ENCODE results near the gene BICRA.

GRCh38 chr19:47631681-47632446 lies 22.9 kb downstream of the BICRA start:
- TF ChIP-seq CTCF (conservative IDR thresholded peaks at IDR 0.05; ENCODE audit: low read depth, low read length) (no peak), POLR2A (IDR thresholded peaks at IDR 0.05; ENCODE audit: low read depth, low read length) (no peak), RAD21 (IDR thresholded peaks at IDR 0.05; ENCODE audit: low read length) (no peak), ELK1 (IDR thresholded peaks at IDR 0.05; ENCODE audit: borderline replicate concordance, low read depth, low read length) (no peak), MAZ (IDR thresholded peaks at IDR 0.05; ENCODE audit: borderline replicate concordance, low read depth, low read length) (no peak)
